Loucy (cell line): Measurements from ENCODE around the gene CKM.

Experiments used
- H2AFZ ChIP-seq: fragments of 200-600 bp; sonication (generic); 2 replicates; pipeline ENCODE4 v1.6.0; 2016; ENCODE audit warnings: antibody characterized with exemption, mild to moderate bottlenecking, low read length, moderate library complexity
- H3F3A ChIP-seq: fragments of 200-600 bp; 2 replicates; pipeline ENCODE4 v1.6.0; 2016; ENCODE audit warnings: antibody characterized with exemption, low read depth, mild to moderate bottlenecking
- H3K27me3 ChIP-seq: fragments of 200-600 bp; sonication (generic); 2 replicates; pipeline ENCODE4 v1.6.1; 2014; ENCODE audit warnings: low read length, mild to moderate bottlenecking; ENCODE audit not compliant: insufficient read depth, poor library complexity, severe bottlenecking
- H3K36me3 ChIP-seq: fragments of 200-600 bp; sonication (generic); 2 replicates; pipeline ENCODE4 v1.6.1; 2016; ENCODE audit warnings: low read length; ENCODE audit not compliant: insufficient read depth
- H3K4me1 ChIP-seq: fragments of 200-600 bp; sonication (generic); 2 replicates; pipeline ENCODE4 v1.5.1; 2014; ENCODE audit warnings: low read length, mild to moderate bottlenecking; ENCODE audit not compliant: insufficient read depth, poor library complexity, severe bottlenecking
- H3K4me2 ChIP-seq: fragments of 200-600 bp; sonication (generic); 2 replicates; pipeline ENCODE4 v1.6.0; 2014; ENCODE audit warnings: antibody characterized with exemption, low read length, low read depth, mild to moderate bottlenecking; ENCODE audit not compliant: poor library complexity, severe bottlenecking
- H3K4me3 ChIP-seq: fragments of 200-600 bp; sonication (generic); 2 replicates; pipeline ENCODE4 v1.5.1; 2014; ENCODE audit warnings: low read length, mild to moderate bottlenecking, mixed read lengths; ENCODE audit not compliant: poor library complexity, severe bottlenecking
- H3K79me2 ChIP-seq: fragments of 200-600 bp; sonication (generic); 2 replicates; pipeline ENCODE4 v1.6.1; 2014; ENCODE audit warnings: low read length; ENCODE audit not compliant: insufficient read depth
- H3K9ac ChIP-seq: fragments of 200-600 bp; sonication (generic); 2 replicates; pipeline ENCODE4 v1.6.0; 2014; ENCODE audit warnings: mild to moderate bottlenecking, low read depth, low read length, moderate library complexity; ENCODE audit not compliant: poor library complexity, severe bottlenecking
- H3K9me2 ChIP-seq: fragments of 200-600 bp; sonication (generic); replicated peaks from 2 replicates; pipeline ENCODE4 v1.6.1; 2016; ENCODE audit warnings: low read depth, low read length, mixed read lengths
- H3K9me3 ChIP-seq: fragments of 200-600 bp; sonication (generic); 2 replicates; pipeline ENCODE4 v1.6.1; 2014; ENCODE audit warnings: mild to moderate bottlenecking, antibody characterized with exemption, low read length, low read depth; ENCODE audit not compliant: insufficient read depth
- H4K20me1 ChIP-seq: fragments of 200-600 bp; sonication (generic); 2 replicates; pipeline ENCODE4 v1.6.0; 2014; ENCODE audit warnings: antibody characterized with exemption, low read length, mild to moderate bottlenecking; ENCODE audit not compliant: insufficient read depth, poor library complexity, severe bottlenecking
- EZH2phosphoT487 ChIP-seq: fragments of 200-600 bp; IDR thresholded peaks from 2 replicates; pipeline ENCODE4 v1.6.1; 2018; ENCODE audit warnings: antibody characterized with exemption, mild to moderate bottlenecking, moderate library complexity, borderline replicate concordance
- TF ChIP-seq, protein P1 (sequence below): fragments of 200-600 bp; sonication (generic); conservative IDR thresholded peaks from 2 replicates; pipeline ENCODE4 v1.5.1; 2014; ENCODE audit warnings: mild to moderate bottlenecking, antibody characterized with exemption, low read length

Gene CKM

DNA sequence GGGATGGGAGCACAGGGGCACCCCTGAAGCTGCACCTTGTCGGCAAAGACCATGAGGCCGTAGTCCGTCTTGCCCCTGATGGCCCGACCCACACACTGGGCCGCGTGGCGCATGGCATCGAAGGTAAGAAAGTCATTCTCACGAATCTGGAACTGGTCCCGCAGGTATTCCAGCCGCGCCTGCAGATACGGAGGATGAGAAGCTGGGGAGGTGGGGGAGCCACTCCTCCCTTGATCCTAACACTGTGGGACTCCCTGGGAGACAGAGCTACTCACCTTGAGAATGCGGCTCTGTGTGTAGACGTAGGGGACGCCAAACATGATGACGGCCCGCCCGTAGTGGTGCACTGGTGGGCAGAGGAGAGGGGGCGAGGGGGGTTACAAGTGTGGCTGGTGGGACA lies 29.8 kb upstream of the CKM start:
- H4K20me1 ChIP-seq, result no peaks in the 10 kb centered on the region
- no peak overlapping the region for H3K9ac ChIP-seq
- no peaks in the 10 kb centered on the region for H3K27me3 ChIP-seq
- H3K9me3 ChIP-seq, result no peaks in the 10 kb centered on the region
- peaks cover 6% of the 10 kb centered on the region; the same call in 1 of the 2 replicates for H3K36me3 ChIP-seq
- H3K4me2 ChIP-seq, result no peak overlapping the region
- no peaks in the 10 kb centered on the region for H3K9me2 ChIP-seq
- no peaks in the 10 kb centered on the region for H3K4me1 ChIP-seq
- H3K79me2 ChIP-seq, result no peaks in the 10 kb centered on the region
- H2AFZ ChIP-seq, result no peak overlapping the region
- no peak overlapping the region for H3K4me3 ChIP-seq
- TF ChIP-seq, protein P1, sequence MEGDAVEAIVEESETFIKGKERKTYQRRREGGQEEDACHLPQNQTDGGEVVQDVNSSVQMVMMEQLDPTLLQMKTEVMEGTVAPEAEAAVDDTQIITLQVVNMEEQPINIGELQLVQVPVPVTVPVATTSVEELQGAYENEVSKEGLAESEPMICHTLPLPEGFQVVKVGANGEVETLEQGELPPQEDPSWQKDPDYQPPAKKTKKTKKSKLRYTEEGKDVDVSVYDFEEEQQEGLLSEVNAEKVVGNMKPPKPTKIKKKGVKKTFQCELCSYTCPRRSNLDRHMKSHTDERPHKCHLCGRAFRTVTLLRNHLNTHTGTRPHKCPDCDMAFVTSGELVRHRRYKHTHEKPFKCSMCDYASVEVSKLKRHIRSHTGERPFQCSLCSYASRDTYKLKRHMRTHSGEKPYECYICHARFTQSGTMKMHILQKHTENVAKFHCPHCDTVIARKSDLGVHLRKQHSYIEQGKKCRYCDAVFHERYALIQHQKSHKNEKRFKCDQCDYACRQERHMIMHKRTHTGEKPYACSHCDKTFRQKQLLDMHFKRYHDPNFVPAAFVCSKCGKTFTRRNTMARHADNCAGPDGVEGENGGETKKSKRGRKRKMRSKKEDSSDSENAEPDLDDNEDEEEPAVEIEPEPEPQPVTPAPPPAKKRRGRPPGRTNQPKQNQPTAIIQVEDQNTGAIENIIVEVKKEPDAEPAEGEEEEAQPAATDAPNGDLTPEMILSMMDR, result no peak
- TF ChIP-seq EZH2phosphoT487, result no peak
- no peaks in the 10 kb centered on the region for H3F3A ChIP-seq

- Histone ChIP-seq H3K9me3 (no peaks in the 10 kb centered on the region), H3K9me2 (no peaks in the 10 kb centered on the region), H3K79me2 (no peaks in the 10 kb centered on the region), H2AFZ (no peak overlapping the region), H3K9ac (no peak overlapping the region), H3K4me1 (no peaks in the 10 kb centered on the region), H3K4me3 (no peak overlapping the region), H3K4me2 (no peak overlapping the region), H3K36me3 (peaks cover 6% of the 10 kb centered on the region; the same call in 1 of the 2 replicates), H3K27me3 (no peaks in the 10 kb centered on the region), H3F3A (no peaks in the 10 kb centered on the region), H4K20me1 (no peaks in the 10 kb centered on the region)
- TF ChIP-seq, protein P1, result no peak
- no peak for TF ChIP-seq EZH2phosphoT487
Observed at GRCh38 chr19:45352062-45352461, 29.4 kb upstream of the CKM start.

DNA sequence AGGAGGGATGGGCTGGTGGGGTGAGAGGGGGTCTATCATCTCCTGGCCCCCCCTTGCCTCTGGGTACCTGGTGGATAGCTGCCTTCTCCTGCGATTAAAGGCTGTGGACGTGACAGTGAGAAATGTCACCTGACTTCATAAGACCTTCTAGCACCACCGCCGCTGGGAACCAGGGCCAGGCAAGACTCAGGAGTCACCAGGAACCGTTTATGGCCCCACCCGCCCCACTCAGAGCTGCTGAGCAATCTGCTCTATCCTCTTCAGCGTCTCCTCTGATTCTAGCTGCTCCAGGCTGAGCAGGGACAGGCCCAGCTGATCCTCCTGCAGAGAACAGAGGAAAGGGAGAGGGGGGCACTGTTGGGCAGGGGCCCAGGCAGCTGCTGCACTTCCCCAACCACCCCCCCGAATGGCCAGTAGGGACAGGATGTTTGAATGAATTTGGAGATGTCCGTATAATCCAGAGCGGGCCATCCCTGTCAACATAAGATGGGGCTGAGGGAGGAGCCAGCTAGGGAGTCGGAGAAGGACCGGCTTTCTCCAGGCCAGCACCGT lies 28.8 kb upstream of the CKM start:
- H3K4me2 ChIP-seq, result no peak overlapping the region
- H3K4me1 ChIP-seq, result no peaks in the 10 kb centered on the region
- H3K9ac ChIP-seq, result no peak overlapping the region
- TF ChIP-seq EZH2phosphoT487, result no peak
- TF ChIP-seq, protein P1, result no peak
- no peaks in the 10 kb centered on the region for H3K79me2 ChIP-seq
- H3K27me3 ChIP-seq, result no peaks in the 10 kb centered on the region
- no peaks in the 10 kb centered on the region for H3K9me2 ChIP-seq
- H3F3A ChIP-seq, result no peaks in the 10 kb centered on the region
- no peaks in the 10 kb centered on the region for H4K20me1 ChIP-seq
- no peak overlapping the region for H3K4me3 ChIP-seq
- no peak overlapping the region for H2AFZ ChIP-seq
- no peaks in the 10 kb centered on the region for H3K9me3 ChIP-seq
- peaks cover 3% of the 10 kb centered on the region; the same call in 1 of the 2 replicates for H3K36me3 ChIP-seq
